Vagina (tissue), 2 donors: ENCODE data around the gene ACADSB. TPM values are rescaled to one million over a fixed set of nuclear protein-coding genes. Genes with fewer than 3 reads are reported as not detected.
A peak's percentile ranks its signal among the peaks of the same experiment; 100 is the strongest.

ENCODE experiments used
- DNase-seq, 2 donors: peaks; one replicate each; pipeline ENCODE4 v3.0.0-alpha.2; 2017; ENCODE audit errors: extremely low spot score in 2 of 2
- H3K27ac ChIP-seq: fragments of 200-600 bp; sonication (generic); one replicate; pipeline ENCODE4 v1.5.1; 2019
- H3K27me3 ChIP-seq: fragments of 200-600 bp; sonication (generic); one replicate; pipeline ENCODE4 v1.5.1; 2019
- H3K36me3 ChIP-seq, 2 donors: fragments of 200-600 bp; sonication (generic); one replicate each; pipeline ENCODE4 v1.5.1; 2017 to 2019
- H3K4me1 ChIP-seq: fragments of 200-600 bp; sonication (generic); one replicate; pipeline ENCODE4 v1.5.1; 2019
- H3K4me3 ChIP-seq, 2 donors: fragments of 200-600 bp; sonication (generic); 1 replicate in 1 of 2; 2 replicates in 1 of 2; pipeline ENCODE4 v1.5.1; 2016 to 2019
- H3K9me3 ChIP-seq: fragments of 200-600 bp; sonication (generic); one replicate; pipeline ENCODE4 v1.5.1; 2019
- POLR2A ChIP-seq, 2 donors: fragments of 450-650 bp; IDR thresholded peaks; one replicate each; pipeline ENCODE4 v1.6.1; 2017; ENCODE audit warnings: antibody characterized with exemption in 2 of 2, mild to moderate bottlenecking in 2 of 2, moderate library complexity in 2 of 2
- POLR2AphosphoS5 ChIP-seq, 2 donors: sonication (generic); formaldehyde crosslinking; IDR thresholded peaks; one replicate each; pipeline ENCODE4 v1.9.0; 2017; ENCODE audit warnings: antibody characterized with exemption in 2 of 2, mild to moderate bottlenecking in 2 of 2, low read depth in 1 of 2; ENCODE audit not compliant: insufficient read depth in 1 of 2
- intact Hi-C: fragments of 100-400 bp; cut with DNase I; formaldehyde crosslinking; loops from one replicate; pipeline ENCODE4 v1.15.1; 2023
- total RNA-seq: library from RNA; depleted of rRNA; stranded (reverse); fragments of >200 nt; gene quantifications from one replicate; pipeline ENCODE4 v1.2.3, GENCODE V29; 2016
- TF ChIP-seq, protein P1 (sequence below), 3 experiments: fragments of 450-650 bp in 2 of 3; fragments of 200-600 bp in 1 of 3; sonication (generic) in 1 of 3; IDR thresholded peaks; one replicate each; pipeline ENCODE4 v1.5.1; 2017 to 2019; ENCODE audit warnings: antibody characterized with exemption in 3 of 3, mild to moderate bottlenecking in 2 of 3, moderate library complexity in 2 of 3

Gene ACADSB
- 10.3 TPM for total RNA-seq

DNA sequence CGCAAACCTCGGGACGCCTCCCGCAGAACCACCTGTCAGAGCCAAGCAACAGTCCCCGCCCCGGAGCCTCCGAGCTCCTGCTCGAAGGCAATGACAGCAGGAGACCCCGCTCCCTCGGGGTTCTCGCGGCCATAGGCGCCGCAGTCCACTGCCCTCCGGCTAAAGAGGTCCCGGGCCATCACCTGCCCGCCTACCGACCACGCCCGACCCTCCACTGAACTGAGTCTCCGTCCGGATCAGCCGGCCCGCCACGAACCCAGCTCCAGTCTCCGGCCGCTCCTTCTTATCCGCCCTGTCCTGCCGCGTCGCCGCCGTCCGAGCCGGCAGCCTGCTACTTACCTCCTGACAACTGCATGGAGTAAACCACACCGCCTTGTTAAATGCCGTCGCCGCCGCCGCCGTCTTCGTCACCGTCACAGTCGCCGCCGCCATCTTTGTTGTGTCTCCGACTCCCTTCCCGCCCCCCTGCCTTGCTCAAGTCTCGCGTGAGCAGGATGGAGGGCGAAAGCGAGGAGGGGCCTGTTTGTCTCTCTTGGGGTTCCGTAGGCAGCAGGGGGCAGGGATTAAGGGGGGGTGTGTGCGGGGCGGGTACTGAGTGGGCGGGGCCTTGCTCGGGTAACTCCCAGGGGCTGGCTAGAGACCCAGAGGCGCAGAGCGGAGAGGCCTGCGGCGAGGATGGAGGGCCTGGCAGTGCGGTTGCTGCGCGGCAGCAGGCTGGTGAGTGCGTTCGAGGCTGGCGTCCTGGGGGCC, at the start of gene ACADSB, which contains the start of gene IKZF5:
Gene ACADSB, plus strand, starts transcription at position 652 of the 750 bp plus-strand sequence. Its CDS starts 24 bp downstream, at position 676.
Gene IKZF5, minus strand, starts transcription at position 441 of the 750 bp plus-strand sequence. CDS start 10,170 bp downstream, outside the sequence.
- Histone ChIP-seq H3K4me1 (peaks cover 53% of the 10 kb centered on the region), H3K36me3 (no peaks in the 10 kb centered on the region), H3K27me3 (no peaks in the 10 kb centered on the region), H3K27ac (peak within 1 kb of the TSS; percentile 95), H3K9me3 (no peaks in the 10 kb centered on the region), H3K4me3 (peak within 1 kb of the TSS; percentile 92 to 98)
- DNase-seq: peak; percentile 97 to 98
- TF ChIP-seq POLR2A (IDR thresholded peaks at IDR 0.05): peak in 1 of 2 donors; percentile 63
- peak; percentile 94 to 96 for TF ChIP-seq POLR2AphosphoS5 (IDR thresholded peaks at IDR 0.05; ENCODE audit: insufficient read depth in 1 of 2, low read depth in 1 of 2)
- TF ChIP-seq, protein P1, sequence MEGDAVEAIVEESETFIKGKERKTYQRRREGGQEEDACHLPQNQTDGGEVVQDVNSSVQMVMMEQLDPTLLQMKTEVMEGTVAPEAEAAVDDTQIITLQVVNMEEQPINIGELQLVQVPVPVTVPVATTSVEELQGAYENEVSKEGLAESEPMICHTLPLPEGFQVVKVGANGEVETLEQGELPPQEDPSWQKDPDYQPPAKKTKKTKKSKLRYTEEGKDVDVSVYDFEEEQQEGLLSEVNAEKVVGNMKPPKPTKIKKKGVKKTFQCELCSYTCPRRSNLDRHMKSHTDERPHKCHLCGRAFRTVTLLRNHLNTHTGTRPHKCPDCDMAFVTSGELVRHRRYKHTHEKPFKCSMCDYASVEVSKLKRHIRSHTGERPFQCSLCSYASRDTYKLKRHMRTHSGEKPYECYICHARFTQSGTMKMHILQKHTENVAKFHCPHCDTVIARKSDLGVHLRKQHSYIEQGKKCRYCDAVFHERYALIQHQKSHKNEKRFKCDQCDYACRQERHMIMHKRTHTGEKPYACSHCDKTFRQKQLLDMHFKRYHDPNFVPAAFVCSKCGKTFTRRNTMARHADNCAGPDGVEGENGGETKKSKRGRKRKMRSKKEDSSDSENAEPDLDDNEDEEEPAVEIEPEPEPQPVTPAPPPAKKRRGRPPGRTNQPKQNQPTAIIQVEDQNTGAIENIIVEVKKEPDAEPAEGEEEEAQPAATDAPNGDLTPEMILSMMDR (IDR thresholded peaks at IDR 0.05): no peak
- intact Hi-C loops: no loop called here

DNA sequence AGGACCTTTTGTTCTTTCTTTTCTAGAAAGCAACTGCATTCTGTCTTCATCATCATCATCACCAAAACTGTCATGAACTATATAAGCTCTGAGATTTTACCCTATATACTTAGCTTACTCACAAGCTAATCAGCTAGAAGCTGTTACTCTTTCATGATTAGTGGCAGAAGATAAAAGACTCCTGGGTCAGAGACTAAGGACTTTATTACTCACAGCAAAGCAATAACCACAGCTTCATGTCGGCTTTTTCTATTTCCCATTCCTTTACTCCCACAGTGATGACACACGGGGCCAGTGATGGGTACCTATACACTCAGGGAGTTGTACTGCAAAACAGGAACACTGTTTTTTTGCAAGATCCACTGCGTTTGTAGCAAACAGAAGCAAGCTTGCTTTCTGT, 46.4 kb upstream of the ACADSB start:
- no peak overlapping the region for H3K4me3 ChIP-seq
- TF ChIP-seq, protein P1 (IDR thresholded peaks at IDR 0.05): no peak
- no peak for TF ChIP-seq POLR2A (IDR thresholded peaks at IDR 0.05)
- TF ChIP-seq POLR2AphosphoS5 (IDR thresholded peaks at IDR 0.05; ENCODE audit: insufficient read depth in 1 of 2, low read depth in 1 of 2): no peak
- no peaks in the 10 kb centered on the region for H3K27me3 ChIP-seq
- H3K27ac ChIP-seq: no peak overlapping the region
- no peak for DNase-seq
- H3K4me1 ChIP-seq: no peaks in the 10 kb centered on the region
- H3K36me3 ChIP-seq: no peaks in the 10 kb centered on the region
- intact Hi-C loops: no loop called here
- H3K9me3 ChIP-seq: peaks cover 2% of the 10 kb centered on the region

DNA sequence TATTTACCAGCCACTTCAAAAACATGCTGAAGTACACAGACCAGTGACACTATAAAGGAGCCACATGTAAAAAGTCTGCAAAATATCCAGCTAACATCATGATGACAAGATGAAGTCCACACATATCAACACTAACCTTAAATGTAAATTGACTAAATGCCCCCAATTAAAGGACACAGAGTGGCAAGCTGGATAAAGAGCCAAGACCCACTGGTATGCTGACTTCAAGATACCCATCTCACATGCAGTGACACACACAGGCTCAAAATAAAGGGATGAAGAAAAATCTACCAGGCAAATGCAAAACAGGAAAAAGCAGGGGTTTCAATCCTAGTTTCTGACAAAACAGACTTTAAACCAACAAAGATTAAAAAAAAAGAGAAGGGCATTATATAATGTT, 41.9 kb upstream of the ACADSB start:
- Histone ChIP-seq H3K4me1 (no peaks in the 10 kb centered on the region), H3K9me3 (peaks cover 2% of the 10 kb centered on the region), H3K4me3 (no peak overlapping the region), H3K27ac (no peak overlapping the region), H3K36me3 (no peaks in the 10 kb centered on the region), H3K27me3 (no peaks in the 10 kb centered on the region)
- DNase-seq: no peak
- intact Hi-C loops: no loop called here
- TF ChIP-seq POLR2A (IDR thresholded peaks at IDR 0.05): no peak
- TF ChIP-seq, protein P1 (IDR thresholded peaks at IDR 0.05): no peak
- TF ChIP-seq POLR2AphosphoS5 (IDR thresholded peaks at IDR 0.05; ENCODE audit: insufficient read depth in 1 of 2, low read depth in 1 of 2): no peak

DNA sequence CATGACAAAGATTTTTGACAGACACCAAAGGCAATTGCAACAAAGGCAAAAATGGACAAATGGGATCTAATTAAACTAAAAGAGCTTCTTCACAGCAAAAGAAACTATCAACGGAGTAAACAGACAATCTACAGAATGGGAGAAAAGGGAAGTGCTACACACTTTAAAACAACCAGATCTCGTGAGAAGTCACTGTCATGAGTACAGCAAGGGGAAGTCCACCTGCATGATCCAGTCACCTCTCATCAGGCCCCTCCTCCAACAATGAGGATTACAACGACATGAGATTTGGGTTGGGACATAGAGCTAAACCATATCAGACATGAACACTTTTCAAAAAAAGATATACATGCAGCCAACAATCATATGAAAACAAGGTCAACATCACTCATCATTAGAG, 40.1 kb upstream of the ACADSB start:
- DNase-seq: no peak
- Histone ChIP-seq H3K27ac (no peak overlapping the region), H3K4me3 (no peak overlapping the region), H3K4me1 (no peaks in the 10 kb centered on the region), H3K27me3 (no peaks in the 10 kb centered on the region), H3K36me3 (no peaks in the 10 kb centered on the region), H3K9me3 (peaks cover 2% of the 10 kb centered on the region)
- TF ChIP-seq, protein P1 (IDR thresholded peaks at IDR 0.05): no peak
- TF ChIP-seq POLR2A (IDR thresholded peaks at IDR 0.05): no peak
- no peak for TF ChIP-seq POLR2AphosphoS5 (IDR thresholded peaks at IDR 0.05; ENCODE audit: insufficient read depth in 1 of 2, low read depth in 1 of 2)
- intact Hi-C loops: no loop called here

DNA sequence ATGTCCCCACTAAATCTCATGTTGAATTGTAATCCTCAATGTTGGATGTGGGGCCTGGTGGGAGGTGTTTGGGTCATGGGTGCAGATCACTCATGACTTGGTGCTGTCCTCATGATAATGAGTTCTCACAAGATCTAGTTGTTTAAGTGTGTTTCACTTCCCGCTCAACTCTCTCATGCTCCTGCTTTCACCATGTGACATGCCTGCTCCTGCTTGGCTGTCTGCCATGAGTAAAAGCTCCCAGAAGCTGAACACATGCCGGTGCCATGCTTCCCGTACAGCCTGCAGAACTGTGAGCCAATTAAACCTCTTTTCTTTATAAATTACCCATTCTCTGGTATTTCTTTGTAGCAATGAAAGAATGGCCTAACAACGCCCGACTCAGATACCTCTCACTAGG, 34.8 kb upstream of the ACADSB start:
- Histone ChIP-seq H3K27ac (no peak overlapping the region), H3K4me3 (no peak overlapping the region), H3K4me1 (no peaks in the 10 kb centered on the region), H3K36me3 (no peaks in the 10 kb centered on the region), H3K27me3 (no peaks in the 10 kb centered on the region), H3K9me3 (no peaks in the 10 kb centered on the region)
- TF ChIP-seq POLR2A (IDR thresholded peaks at IDR 0.05) (no peak), POLR2AphosphoS5 (IDR thresholded peaks at IDR 0.05; ENCODE audit: insufficient read depth in 1 of 2, low read depth in 1 of 2) (no peak)
- TF ChIP-seq, protein P1 (IDR thresholded peaks at IDR 0.05): no peak
- no peak for DNase-seq
- intact Hi-C loops: no loop called here
